ENCODE measurements around the gene TMOD1. TPM values are rescaled to one million over a fixed set of nuclear protein-coding genes. Genes with fewer than 3 reads are reported as not detected.

TMOD1 gene
- total and polyA plus RNA-seq, 2 donors (not counting 1 experiment from before 2014, with no cell fraction given) = 0.98 to 4.0 TPM

DNA sequence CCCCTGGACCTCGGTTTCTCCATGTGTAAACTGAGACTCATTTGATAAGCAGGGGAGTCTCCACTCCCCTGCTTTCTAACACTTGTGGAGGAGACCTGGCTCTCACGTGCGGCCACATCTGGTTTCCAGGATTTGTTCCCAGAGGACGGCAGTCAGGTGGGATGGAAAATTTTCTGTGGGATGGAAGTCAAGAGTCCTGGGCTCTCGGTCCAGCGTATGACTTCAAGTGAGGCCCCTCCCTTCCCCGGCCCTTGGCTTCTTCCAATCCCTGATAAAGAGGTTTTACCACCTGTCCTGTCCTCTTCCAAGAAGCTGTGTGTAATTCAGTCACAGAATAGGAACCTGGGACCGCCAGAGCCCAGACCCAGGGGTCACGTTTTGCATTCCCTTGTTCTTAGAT is 35.0 kb downstream of the TMOD1 start:
- Histone ChIP-seq H2AFZ (ENCODE audit: low read length) (no peak overlapping the region), H3K9ac (ENCODE audit: insufficient read depth, low read length) (no peak overlapping the region), H3K9me3 (ENCODE audit: control insufficient read depth, insufficient read depth, low read depth, low read length) (no peaks in the 10 kb centered on the region), H3K27ac (ENCODE audit: insufficient read depth, low read length) (no peak overlapping the region), H3K4me2 (ENCODE audit: extremely low read depth, insufficient read depth, low read length) (no peak overlapping the region), H4K20me1 (ENCODE audit: control insufficient read depth, extremely low read depth, insufficient read depth, low read length) (no peaks in the 10 kb centered on the region), H3K36me3 (ENCODE audit: control insufficient read depth, insufficient read depth, low read length) (no peaks in the 10 kb centered on the region), H3K4me3 (replicated peaks in 1 of 4; ENCODE audit: control extremely low read depth in 1 of 4, insufficient read depth in 1 of 4, low read depth in 3 of 4, low read length in 4 of 4) (no peak overlapping the region), H3K27me3 (ENCODE audit: control insufficient read depth, insufficient read depth, low read length) (no peaks in the 10 kb centered on the region), H3K4me1 (ENCODE audit: control insufficient read depth, extremely low read depth, insufficient read depth, low read length) (no peaks in the 10 kb centered on the region), H3K79me2 (ENCODE audit: control insufficient read depth, insufficient read depth, low read length) (no peaks in the 10 kb centered on the region)
- TF ChIP-seq, protein P1, sequence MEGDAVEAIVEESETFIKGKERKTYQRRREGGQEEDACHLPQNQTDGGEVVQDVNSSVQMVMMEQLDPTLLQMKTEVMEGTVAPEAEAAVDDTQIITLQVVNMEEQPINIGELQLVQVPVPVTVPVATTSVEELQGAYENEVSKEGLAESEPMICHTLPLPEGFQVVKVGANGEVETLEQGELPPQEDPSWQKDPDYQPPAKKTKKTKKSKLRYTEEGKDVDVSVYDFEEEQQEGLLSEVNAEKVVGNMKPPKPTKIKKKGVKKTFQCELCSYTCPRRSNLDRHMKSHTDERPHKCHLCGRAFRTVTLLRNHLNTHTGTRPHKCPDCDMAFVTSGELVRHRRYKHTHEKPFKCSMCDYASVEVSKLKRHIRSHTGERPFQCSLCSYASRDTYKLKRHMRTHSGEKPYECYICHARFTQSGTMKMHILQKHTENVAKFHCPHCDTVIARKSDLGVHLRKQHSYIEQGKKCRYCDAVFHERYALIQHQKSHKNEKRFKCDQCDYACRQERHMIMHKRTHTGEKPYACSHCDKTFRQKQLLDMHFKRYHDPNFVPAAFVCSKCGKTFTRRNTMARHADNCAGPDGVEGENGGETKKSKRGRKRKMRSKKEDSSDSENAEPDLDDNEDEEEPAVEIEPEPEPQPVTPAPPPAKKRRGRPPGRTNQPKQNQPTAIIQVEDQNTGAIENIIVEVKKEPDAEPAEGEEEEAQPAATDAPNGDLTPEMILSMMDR (conservative IDR thresholded peaks at IDR 0.05 in 1 of 2, IDR thresholded peaks at IDR 0.05 in 1 of 2; ENCODE audit: low read depth in 1 of 2, low read length in 2 of 2) = no peak
- TF ChIP-seq EZH2 (IDR thresholded peaks at IDR 0.05; ENCODE audit: low read length, missing control alignments) = no peak
- no peak for DNase-seq (ENCODE audit: low read depth in 2 of 2)

DNA sequence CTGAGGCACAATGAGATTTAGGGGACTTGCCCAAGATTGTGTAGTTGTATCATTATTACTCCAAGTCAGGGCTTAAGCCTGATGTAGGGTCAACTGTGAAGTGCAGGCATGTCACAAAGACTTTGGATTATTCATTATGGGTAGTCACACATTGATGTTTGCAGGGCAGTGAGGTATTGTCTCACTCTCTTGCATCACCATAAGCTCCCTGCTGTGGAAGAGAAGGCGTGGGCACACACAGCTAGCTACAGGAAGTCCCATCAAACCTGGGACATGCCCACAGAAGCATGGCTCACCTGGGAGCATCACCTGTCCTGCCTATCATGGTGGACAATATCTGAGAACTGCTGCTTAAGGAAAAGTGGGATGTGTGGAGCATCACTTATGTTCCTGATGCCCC is 42.1 kb downstream of the TMOD1 start:
- H2AFZ ChIP-seq (ENCODE audit: low read length) = no peak overlapping the region
- no peak overlapping the region for H3K27ac ChIP-seq (ENCODE audit: insufficient read depth, low read length)
- H3K9me3 ChIP-seq (ENCODE audit: control insufficient read depth, insufficient read depth, low read depth, low read length) = no peaks in the 10 kb centered on the region
- no peak overlapping the region for H3K4me3 ChIP-seq (replicated peaks in 1 of 4; ENCODE audit: control extremely low read depth in 1 of 4, insufficient read depth in 1 of 4, low read depth in 3 of 4, low read length in 4 of 4)
- no peaks in the 10 kb centered on the region for H3K27me3 ChIP-seq (ENCODE audit: control insufficient read depth, insufficient read depth, low read length)
- H3K4me1 ChIP-seq (ENCODE audit: control insufficient read depth, extremely low read depth, insufficient read depth, low read length) = no peaks in the 10 kb centered on the region
- DNase-seq (ENCODE audit: low read depth in 2 of 2) = no peak
- no peaks in the 10 kb centered on the region for H3K36me3 ChIP-seq (ENCODE audit: control insufficient read depth, insufficient read depth, low read length)
- TF ChIP-seq, protein P1 (conservative IDR thresholded peaks at IDR 0.05 in 1 of 2, IDR thresholded peaks at IDR 0.05 in 1 of 2; ENCODE audit: low read depth in 1 of 2, low read length in 2 of 2) = no peak
- TF ChIP-seq EZH2 (IDR thresholded peaks at IDR 0.05; ENCODE audit: low read length, missing control alignments) = no peak
- H3K4me2 ChIP-seq (ENCODE audit: extremely low read depth, insufficient read depth, low read length) = no peak overlapping the region
- no peak overlapping the region for H3K9ac ChIP-seq (ENCODE audit: insufficient read depth, low read length)
- H3K79me2 ChIP-seq (ENCODE audit: control insufficient read depth, insufficient read depth, low read length) = no peaks in the 10 kb centered on the region
- no peaks in the 10 kb centered on the region for H4K20me1 ChIP-seq (ENCODE audit: control insufficient read depth, extremely low read depth, insufficient read depth, low read length)

DNA sequence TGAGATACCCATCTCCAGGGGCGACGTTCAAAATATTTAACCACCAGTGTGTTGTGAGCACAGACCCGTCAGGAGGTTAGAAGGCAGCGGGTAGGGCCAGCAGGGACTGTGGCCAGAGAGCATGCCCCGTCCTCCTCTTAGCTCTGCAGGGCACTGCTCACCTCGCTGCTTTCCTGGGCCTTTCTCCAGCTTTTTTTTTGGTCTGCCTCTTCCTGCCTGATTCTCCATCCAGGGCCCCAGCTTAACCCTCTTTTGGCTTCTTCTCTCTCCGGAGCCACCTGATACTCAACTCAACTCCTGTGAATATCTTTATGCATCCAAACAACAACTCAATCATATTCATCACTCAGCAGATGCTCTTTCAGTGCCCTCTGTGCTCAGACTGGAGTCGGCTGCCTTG is 44.0 kb downstream of the TMOD1 start:
- no peak for DNase-seq (ENCODE audit: low read depth in 2 of 2)
- Histone ChIP-seq H3K27me3 (ENCODE audit: control insufficient read depth, insufficient read depth, low read length) (no peaks in the 10 kb centered on the region), H3K9ac (ENCODE audit: insufficient read depth, low read length) (no peak overlapping the region), H3K4me1 (ENCODE audit: control insufficient read depth, extremely low read depth, insufficient read depth, low read length) (no peaks in the 10 kb centered on the region), H3K27ac (ENCODE audit: insufficient read depth, low read length) (no peak overlapping the region), H3K4me2 (ENCODE audit: extremely low read depth, insufficient read depth, low read length) (no peak overlapping the region), H3K9me3 (ENCODE audit: control insufficient read depth, insufficient read depth, low read depth, low read length) (no peaks in the 10 kb centered on the region), H3K36me3 (ENCODE audit: control insufficient read depth, insufficient read depth, low read length) (no peaks in the 10 kb centered on the region), H2AFZ (ENCODE audit: low read length) (no peak overlapping the region), H4K20me1 (ENCODE audit: control insufficient read depth, extremely low read depth, insufficient read depth, low read length) (no peaks in the 10 kb centered on the region), H3K79me2 (ENCODE audit: control insufficient read depth, insufficient read depth, low read length) (no peaks in the 10 kb centered on the region), H3K4me3 (replicated peaks in 1 of 4; ENCODE audit: control extremely low read depth in 1 of 4, insufficient read depth in 1 of 4, low read depth in 3 of 4, low read length in 4 of 4) (no peak overlapping the region)
- no peak for TF ChIP-seq EZH2 (IDR thresholded peaks at IDR 0.05; ENCODE audit: low read length, missing control alignments)
- TF ChIP-seq, protein P1 (conservative IDR thresholded peaks at IDR 0.05 in 1 of 2, IDR thresholded peaks at IDR 0.05 in 1 of 2; ENCODE audit: low read depth in 1 of 2, low read length in 2 of 2) = no peak

Data from fibroblast of lung (primary cell).